H1 (cell line): ENCODE measurements around the gene PRPF6. TPM values are rescaled to one million over a fixed set of nuclear protein-coding genes. Genes with fewer than 3 reads are reported as not detected.
A peak's percentile ranks its signal among the peaks of the same experiment; 100 is the strongest.

Experiments used
- BACH1 ChIP-seq: IDR thresholded peaks from 2 replicates; pipeline ENCODE4 v1.6.1; 2012; ENCODE audit warnings: low read length, improper control_type of control experiment
- CHD2 ChIP-seq: IDR thresholded peaks from 2 replicates; pipeline ENCODE4 v1.6.1; 2012; ENCODE audit warnings: low read length, improper control_type of control experiment
- EGR1 ChIP-seq: IDR thresholded peaks from 2 replicates; pipeline ENCODE4 v1.6.1; 2011; ENCODE audit warnings: low read depth, low read length, borderline replicate concordance
- JUN ChIP-seq: IDR thresholded peaks from 2 replicates; pipeline ENCODE4 v1.6.1; 2011; ENCODE audit warnings: low read depth, mild to moderate bottlenecking, improper control_type of control experiment, low read length
- KDM4A ChIP-seq: IDR thresholded peaks from one replicate; pipeline ENCODE4 v1.7.1; 2012; ENCODE audit warnings: low read depth, mild to moderate bottlenecking, moderate library complexity, low read length, inconsistent platforms; ENCODE audit not compliant: severe bottlenecking
- NRF1 ChIP-seq: IDR thresholded peaks from 2 replicates; pipeline ENCODE4 v1.6.1; 2011; ENCODE audit warnings: mild to moderate bottlenecking, low read depth, low read length, improper control_type of control experiment
- RAD21 ChIP-seq, 2 experiments: IDR thresholded peaks in 1 of 2; conservative IDR thresholded peaks in 1 of 2; 2 replicates each; pipeline ENCODE4 v1.6.1; 2011; ENCODE audit warnings: low read depth in 2 of 2, low read length in 2 of 2, improper control_type of control experiment in 1 of 2, inconsistent platforms in 1 of 2, mild to moderate bottlenecking in 1 of 2, moderate library complexity in 1 of 2
- SUZ12 ChIP-seq: fragments of 200-600 bp; sonication (generic); IDR thresholded peaks from 2 replicates; pipeline ENCODE4 v1.6.1; 2012; ENCODE audit warnings: mild to moderate bottlenecking, inconsistent platforms, low read length, moderate library complexity, mixed read lengths
- polyA plus RNA-seq, 7 experiments: library from polyadenylated mRNA; depleted of rRNA in 3 of 7; stranded (reverse) in 5 of 7; unstranded in 2 of 7; fragments of >200 nt in 5 of 7; fragments of 200-250 nt in 2 of 7; gene quantifications; 1 replicate in 5 of 7; 2 replicates in 1 of 7; 4 replicates in 1 of 7; pipeline versions ENCODE4 v1.2.1 to v1.2.3, GENCODE V29; 2011 to 2013; ENCODE audit warnings: missing spikeins in 2 of 7, mixed read lengths in 2 of 7
- total RNA-seq: library from RNA; stranded (reverse); fragmentation: NEBNext Ultra II Directional; extraction: Animal tissue kit (Norgen Biotek cat#: 25700); gene quantifications from 2 replicates; pipeline ENCODE4 v1.2.1, GENCODE V29; 2021
- TF ChIP-seq, protein P1 (sequence below): fragments of 300-600 bp; sonication (generic); IDR thresholded peaks from 2 replicates; pipeline ENCODE4 v1.7.1; 2012; ENCODE audit warnings: low read length, moderate library complexity, mild to moderate bottlenecking, inconsistent platforms; ENCODE audit not compliant: insufficient replicate concordance

PRPF6 gene
- total and polyA plus RNA-seq, 2 of the 8 experiments (the other 6 are each of a cell fraction or from before 2014, with no cell fraction given): 27.9 to 76.9 TPM

GRCh38 chr20:63980806-63981728 lies at the start of gene PRPF6 (continued):
- TF ChIP-seq RAD21 (IDR thresholded peaks at IDR 0.05 in 1 of 2, conservative IDR thresholded peaks at IDR 0.05 in 1 of 2; ENCODE audit: low read depth in 2 of 2, low read length in 2 of 2) (peak; percentile 35 to 47; a peak in 3 of 4 replicates), SUZ12 (no peak), JUN (no peak), EGR1 (no peak; the same call in 1 of the 2 replicates), KDM4A (peak; percentile 79), CHD2 (peak; percentile 69; the same call in 1 of the 2 replicates), BACH1 (no peak), NRF1 (peak; percentile 38; the same call in 1 of the 2 replicates)
- TF ChIP-seq, protein P1, sequence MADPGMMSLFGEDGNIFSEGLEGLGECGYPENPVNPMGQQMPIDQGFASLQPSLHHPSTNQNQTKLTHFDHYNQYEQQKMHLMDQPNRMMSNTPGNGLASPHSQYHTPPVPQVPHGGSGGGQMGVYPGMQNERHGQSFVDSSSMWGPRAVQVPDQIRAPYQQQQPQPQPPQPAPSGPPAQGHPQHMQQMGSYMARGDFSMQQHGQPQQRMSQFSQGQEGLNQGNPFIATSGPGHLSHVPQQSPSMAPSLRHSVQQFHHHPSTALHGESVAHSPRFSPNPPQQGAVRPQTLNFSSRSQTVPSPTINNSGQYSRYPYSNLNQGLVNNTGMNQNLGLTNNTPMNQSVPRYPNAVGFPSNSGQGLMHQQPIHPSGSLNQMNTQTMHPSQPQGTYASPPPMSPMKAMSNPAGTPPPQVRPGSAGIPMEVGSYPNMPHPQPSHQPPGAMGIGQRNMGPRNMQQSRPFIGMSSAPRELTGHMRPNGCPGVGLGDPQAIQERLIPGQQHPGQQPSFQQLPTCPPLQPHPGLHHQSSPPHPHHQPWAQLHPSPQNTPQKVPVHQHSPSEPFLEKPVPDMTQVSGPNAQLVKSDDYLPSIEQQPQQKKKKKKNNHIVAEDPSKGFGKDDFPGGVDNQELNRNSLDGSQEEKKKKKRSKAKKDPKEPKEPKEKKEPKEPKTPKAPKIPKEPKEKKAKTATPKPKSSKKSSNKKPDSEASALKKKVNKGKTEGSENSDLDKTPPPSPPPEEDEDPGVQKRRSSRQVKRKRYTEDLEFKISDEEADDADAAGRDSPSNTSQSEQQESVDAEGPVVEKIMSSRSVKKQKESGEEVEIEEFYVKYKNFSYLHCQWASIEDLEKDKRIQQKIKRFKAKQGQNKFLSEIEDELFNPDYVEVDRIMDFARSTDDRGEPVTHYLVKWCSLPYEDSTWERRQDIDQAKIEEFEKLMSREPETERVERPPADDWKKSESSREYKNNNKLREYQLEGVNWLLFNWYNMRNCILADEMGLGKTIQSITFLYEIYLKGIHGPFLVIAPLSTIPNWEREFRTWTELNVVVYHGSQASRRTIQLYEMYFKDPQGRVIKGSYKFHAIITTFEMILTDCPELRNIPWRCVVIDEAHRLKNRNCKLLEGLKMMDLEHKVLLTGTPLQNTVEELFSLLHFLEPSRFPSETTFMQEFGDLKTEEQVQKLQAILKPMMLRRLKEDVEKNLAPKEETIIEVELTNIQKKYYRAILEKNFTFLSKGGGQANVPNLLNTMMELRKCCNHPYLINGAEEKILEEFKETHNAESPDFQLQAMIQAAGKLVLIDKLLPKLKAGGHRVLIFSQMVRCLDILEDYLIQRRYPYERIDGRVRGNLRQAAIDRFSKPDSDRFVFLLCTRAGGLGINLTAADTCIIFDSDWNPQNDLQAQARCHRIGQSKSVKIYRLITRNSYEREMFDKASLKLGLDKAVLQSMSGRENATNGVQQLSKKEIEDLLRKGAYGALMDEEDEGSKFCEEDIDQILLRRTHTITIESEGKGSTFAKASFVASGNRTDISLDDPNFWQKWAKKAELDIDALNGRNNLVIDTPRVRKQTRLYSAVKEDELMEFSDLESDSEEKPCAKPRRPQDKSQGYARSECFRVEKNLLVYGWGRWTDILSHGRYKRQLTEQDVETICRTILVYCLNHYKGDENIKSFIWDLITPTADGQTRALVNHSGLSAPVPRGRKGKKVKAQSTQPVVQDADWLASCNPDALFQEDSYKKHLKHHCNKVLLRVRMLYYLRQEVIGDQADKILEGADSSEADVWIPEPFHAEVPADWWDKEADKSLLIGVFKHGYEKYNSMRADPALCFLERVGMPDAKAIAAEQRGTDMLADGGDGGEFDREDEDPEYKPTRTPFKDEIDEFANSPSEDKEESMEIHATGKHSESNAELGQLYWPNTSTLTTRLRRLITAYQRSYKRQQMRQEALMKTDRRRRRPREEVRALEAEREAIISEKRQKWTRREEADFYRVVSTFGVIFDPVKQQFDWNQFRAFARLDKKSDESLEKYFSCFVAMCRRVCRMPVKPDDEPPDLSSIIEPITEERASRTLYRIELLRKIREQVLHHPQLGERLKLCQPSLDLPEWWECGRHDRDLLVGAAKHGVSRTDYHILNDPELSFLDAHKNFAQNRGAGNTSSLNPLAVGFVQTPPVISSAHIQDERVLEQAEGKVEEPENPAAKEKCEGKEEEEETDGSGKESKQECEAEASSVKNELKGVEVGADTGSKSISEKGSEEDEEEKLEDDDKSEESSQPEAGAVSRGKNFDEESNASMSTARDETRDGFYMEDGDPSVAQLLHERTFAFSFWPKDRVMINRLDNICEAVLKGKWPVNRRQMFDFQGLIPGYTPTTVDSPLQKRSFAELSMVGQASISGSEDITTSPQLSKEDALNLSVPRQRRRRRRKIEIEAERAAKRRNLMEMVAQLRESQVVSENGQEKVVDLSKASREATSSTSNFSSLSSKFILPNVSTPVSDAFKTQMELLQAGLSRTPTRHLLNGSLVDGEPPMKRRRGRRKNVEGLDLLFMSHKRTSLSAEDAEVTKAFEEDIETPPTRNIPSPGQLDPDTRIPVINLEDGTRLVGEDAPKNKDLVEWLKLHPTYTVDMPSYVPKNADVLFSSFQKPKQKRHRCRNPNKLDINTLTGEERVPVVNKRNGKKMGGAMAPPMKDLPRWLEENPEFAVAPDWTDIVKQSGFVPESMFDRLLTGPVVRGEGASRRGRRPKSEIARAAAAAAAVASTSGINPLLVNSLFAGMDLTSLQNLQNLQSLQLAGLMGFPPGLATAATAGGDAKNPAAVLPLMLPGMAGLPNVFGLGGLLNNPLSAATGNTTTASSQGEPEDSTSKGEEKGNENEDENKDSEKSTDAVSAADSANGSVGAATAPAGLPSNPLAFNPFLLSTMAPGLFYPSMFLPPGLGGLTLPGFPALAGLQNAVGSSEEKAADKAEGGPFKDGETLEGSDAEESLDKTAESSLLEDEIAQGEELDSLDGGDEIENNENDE: no peak
